Uterus (tissue), 4 donors: ENCODE measurements around the gene CALM1. TPM values are rescaled to one million over a fixed set of nuclear protein-coding genes. Genes with fewer than 3 reads are reported as not detected.

Experiments
- DNase-seq, 2 donors: peaks; one replicate each; pipeline ENCODE4 v3.0.0-alpha.2; 2019 to 2020
- H3K27ac ChIP-seq, 2 donors: fragments of 200-600 bp; sonication (generic); 1 replicate in 1 of 2; 2 replicates in 1 of 2; pipeline ENCODE4 v1.5.1; 2016 to 2018
- H3K27me3 ChIP-seq, 2 donors: fragments of 200-600 bp; sonication (generic); one replicate each; pipeline ENCODE4 v1.5.1; 2018 to 2019; ENCODE audit warnings: control low read depth in 1 of 2
- H3K36me3 ChIP-seq, 2 donors: fragments of 200-600 bp; sonication (generic); one replicate each; pipeline ENCODE4 v1.5.1; 2019; ENCODE audit warnings: control low read depth in 1 of 2
- H3K4me1 ChIP-seq, 2 donors: fragments of 200-600 bp; sonication (generic); one replicate each; pipeline ENCODE4 v1.5.1; 2018 to 2019; ENCODE audit warnings: control low read depth in 1 of 2
- H3K4me3 ChIP-seq, 2 donors: fragments of 200-600 bp; sonication (generic); 1 replicate in 1 of 2; 2 replicates in 1 of 2; pipeline ENCODE4 v1.5.1; 2018 to 2019; ENCODE audit warnings: mild to moderate bottlenecking in 1 of 2
- H3K9me3 ChIP-seq, 2 donors: fragments of 200-600 bp; sonication (generic); one replicate each; pipeline ENCODE4 v1.5.1; 2019; ENCODE audit warnings: control low read depth in 1 of 2
- POLR2A ChIP-seq, 2 donors: fragments of 450-650 bp; IDR thresholded peaks; one replicate each; pipeline ENCODE4 v1.6.1; 2016; ENCODE audit warnings: antibody characterized with exemption in 2 of 2, mild to moderate bottlenecking in 1 of 2, moderate library complexity in 1 of 2
- intact Hi-C: fragments of 100-400 bp; cut with DNase I; formaldehyde crosslinking; loops from one replicate; pipeline ENCODE4 v1.15.1; 2023; ENCODE audit warnings: low total_unique reads
- total RNA-seq, 4 donors: library from RNA; depleted of rRNA in 3 of 4; stranded (reverse); fragments of >200 nt in 3 of 4; gene quantifications; one replicate each; pipeline versions ENCODE4 v1.1.0 to v1.2.4, GENCODE V29; 2014 to 2023
- TF ChIP-seq, protein P1 (sequence below), 4 experiments: fragments of 200-600 bp in 2 of 4; fragments of 450-650 bp in 2 of 4; sonication (generic) in 2 of 4; IDR thresholded peaks; one replicate each; pipeline ENCODE4 v1.5.1; 2016 to 2019; ENCODE audit warnings: antibody characterized with exemption in 4 of 4, mild to moderate bottlenecking in 2 of 4, moderate library complexity in 1 of 4
- donor health status: DM: yes; HTN: yes; CAD: no.

CALM1 gene
- total RNA-seq, 4 donors from 2014 or later, result 155 to 248 (median 201) TPM

DNA sequence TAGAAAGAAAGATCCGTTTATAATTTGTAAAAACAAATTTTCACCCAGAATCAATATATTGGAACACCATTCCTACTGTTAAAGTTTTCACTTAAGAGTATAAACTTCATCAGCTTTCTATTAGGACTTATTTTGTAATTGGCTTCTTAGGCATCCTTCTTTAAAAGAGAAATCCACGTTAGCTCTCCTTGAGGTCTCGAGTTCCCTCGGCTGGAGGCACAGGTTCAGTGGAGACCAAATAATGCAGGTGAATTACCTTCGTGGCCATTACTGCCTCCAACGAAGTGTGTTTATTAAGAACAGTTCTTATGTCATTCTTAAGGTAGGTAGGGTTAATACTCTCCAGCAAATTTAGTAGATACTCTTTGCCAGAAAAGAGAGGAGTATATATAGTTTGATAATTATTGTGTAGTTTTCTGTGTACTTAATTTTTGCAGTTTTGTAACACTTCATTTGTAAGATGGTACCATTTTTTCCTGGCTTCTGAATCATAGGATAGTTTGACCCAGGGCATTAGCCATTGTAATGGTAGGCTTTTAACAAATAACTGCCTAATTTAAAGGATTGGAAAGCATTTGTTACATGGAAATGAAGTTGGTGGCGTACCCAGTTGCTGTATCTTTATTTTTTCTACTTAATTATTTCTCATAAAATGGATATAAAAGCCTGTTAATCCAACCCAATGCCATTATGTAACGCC is 2.2 kb downstream of the CALM1 start:
- TF ChIP-seq, protein P1, sequence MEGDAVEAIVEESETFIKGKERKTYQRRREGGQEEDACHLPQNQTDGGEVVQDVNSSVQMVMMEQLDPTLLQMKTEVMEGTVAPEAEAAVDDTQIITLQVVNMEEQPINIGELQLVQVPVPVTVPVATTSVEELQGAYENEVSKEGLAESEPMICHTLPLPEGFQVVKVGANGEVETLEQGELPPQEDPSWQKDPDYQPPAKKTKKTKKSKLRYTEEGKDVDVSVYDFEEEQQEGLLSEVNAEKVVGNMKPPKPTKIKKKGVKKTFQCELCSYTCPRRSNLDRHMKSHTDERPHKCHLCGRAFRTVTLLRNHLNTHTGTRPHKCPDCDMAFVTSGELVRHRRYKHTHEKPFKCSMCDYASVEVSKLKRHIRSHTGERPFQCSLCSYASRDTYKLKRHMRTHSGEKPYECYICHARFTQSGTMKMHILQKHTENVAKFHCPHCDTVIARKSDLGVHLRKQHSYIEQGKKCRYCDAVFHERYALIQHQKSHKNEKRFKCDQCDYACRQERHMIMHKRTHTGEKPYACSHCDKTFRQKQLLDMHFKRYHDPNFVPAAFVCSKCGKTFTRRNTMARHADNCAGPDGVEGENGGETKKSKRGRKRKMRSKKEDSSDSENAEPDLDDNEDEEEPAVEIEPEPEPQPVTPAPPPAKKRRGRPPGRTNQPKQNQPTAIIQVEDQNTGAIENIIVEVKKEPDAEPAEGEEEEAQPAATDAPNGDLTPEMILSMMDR (IDR thresholded peaks at IDR 0.05), result no peak
- H3K4me3 ChIP-seq, result peak overlapping the region; percentile 93 to 98
- DNase-seq, result no peak
- intact Hi-C loops, result loop anchor here (10.0 kb wide), 1 partner anchor 356 kb away; no protein-coding TSS in a partner anchor
- peaks cover 0 to 3% of the 10 kb centered on the region in 2 donors for H3K27me3 ChIP-seq
- no peaks in the 10 kb centered on the region for H3K9me3 ChIP-seq
- H3K36me3 ChIP-seq, result no peaks in the 10 kb centered on the region
- no peaks in the 10 kb centered on the region for H3K4me1 ChIP-seq
- peak overlapping the region; percentile 90 to 95 for H3K27ac ChIP-seq

DNA sequence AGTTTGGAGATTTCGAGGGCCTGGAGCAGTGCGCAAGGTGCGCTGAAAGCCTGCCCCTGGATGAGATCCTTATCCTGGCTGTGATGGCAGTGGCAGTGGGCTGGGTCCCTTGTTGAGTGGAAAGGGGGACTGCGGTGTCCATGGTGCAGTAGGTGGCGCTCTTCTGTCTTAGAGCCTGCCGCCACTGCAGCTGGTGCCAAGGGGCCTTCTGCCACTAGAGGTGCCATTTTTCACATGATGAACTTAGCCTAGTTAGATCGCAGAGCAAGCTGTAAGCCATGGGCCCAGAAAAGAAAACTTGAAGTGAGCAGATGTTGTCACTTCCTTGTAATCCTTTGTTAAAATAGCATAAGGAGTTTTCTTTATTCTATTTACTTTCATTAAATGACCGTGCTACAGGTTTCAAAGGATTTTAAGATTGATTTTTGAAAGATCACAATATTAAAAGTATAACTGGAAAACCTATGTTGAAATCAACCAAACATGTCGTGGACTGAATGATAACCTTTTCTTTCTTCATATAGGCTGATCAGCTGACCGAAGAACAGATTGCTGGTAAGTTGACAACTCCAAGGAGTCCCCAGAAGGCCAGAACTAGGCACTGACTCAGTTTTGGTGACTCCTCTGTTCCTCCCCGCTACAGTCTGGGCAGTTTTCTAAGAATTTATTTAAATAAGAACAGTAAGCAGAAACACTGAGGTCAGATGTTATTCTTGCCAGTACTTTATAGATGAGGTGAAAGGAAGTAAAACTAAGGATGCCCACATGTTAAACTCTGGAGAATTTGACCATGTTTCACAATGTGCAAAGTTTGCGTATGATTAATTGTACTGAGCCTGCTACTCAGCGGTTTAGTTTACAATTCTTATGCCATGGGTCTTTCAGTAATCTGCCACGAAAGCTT is 3.0 kb downstream of the CALM1 start:
- no peak for TF ChIP-seq POLR2A (IDR thresholded peaks at IDR 0.05)
- TF ChIP-seq, protein P1 (IDR thresholded peaks at IDR 0.05), result peak; percentile 97 to 98 (median 97)
- Histone ChIP-seq H3K36me3 (no peaks in the 10 kb centered on the region), H3K27ac (peak overlapping the region; percentile 90 to 95), H3K9me3 (no peaks in the 10 kb centered on the region), H3K4me3 (no peak overlapping the region), H3K4me1 (no peaks in the 10 kb centered on the region), H3K27me3 (peaks cover 0 to 3% of the 10 kb centered on the region in 2 donors)
- peak; percentile 85 to 91 for DNase-seq
- intact Hi-C loops, result loop anchor here (10.0 kb wide), 2 partner anchors 295 to 355 kb away; no protein-coding TSS in a partner anchor

DNA sequence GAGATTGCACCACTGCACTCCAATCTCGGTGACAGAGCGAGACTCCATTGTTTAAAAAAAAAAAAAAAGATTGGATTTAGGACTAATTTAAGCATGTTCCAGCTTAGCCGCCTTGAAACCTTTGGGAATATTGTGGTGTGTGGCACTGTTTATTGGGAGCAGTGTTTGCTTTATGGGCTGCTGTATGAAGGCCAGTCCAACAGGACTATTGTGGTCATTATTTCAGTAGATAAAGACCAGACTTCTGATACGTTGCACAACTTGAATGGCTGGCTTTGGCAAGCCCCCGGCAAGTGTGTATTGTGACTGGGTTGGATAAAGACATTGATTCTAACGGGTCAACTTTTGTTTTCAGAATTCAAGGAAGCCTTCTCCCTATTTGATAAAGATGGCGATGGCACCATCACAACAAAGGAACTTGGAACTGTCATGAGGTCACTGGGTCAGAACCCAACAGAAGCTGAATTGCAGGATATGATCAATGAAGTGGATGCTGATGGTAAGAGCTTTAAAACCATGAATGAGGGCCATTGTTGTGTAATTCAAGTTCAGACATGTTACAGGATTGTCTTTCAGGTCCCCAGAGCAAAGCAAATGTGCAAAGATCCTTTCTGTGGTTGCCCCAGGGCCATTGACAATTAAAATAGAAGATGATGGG is 4.2 kb downstream of the CALM1 start:
- intact Hi-C loops, result loop anchor here (10.0 kb wide), 1 partner anchor 294 kb away; no protein-coding TSS in a partner anchor
- DNase-seq, result no peak
- Histone ChIP-seq H3K4me1 (no peaks in the 10 kb centered on the region), H3K9me3 (no peaks in the 10 kb centered on the region), H3K27me3 (peaks cover 0 to 3% of the 10 kb centered on the region in 2 donors), H3K36me3 (no peaks in the 10 kb centered on the region), H3K4me3 (no peak overlapping the region), H3K27ac (no peak overlapping the region)
- TF ChIP-seq, protein P1 (IDR thresholded peaks at IDR 0.05), result no peak
- TF ChIP-seq POLR2A (IDR thresholded peaks at IDR 0.05), result no peak

DNA sequence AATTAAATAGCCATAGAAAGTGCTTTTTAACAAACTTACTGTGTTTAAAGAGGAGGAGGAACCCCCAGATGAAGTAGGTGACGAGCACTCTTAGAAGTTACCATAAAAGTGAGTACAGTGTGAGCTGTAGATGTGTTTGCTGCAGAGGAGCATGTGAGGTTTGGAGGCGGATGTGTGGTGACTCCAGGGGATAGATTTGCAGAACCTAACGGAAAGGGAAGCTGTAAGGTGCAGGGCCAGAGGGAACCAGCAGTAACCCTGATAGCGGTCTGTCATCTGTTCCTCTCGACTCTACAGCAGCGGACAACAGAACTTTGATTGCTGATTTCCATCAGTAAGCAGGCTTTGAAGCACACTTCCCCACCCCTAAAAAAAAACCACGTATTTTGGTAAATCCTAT is 5.2 kb downstream of the CALM1 start:
- no peak overlapping the region for H3K4me3 ChIP-seq
- TF ChIP-seq POLR2A (IDR thresholded peaks at IDR 0.05), result no peak
- TF ChIP-seq, protein P1 (IDR thresholded peaks at IDR 0.05), result no peak
- no peaks in the 10 kb centered on the region for H3K36me3 ChIP-seq
- peak overlapping the region in 1 of 2 donors; percentile 2 for H3K27ac ChIP-seq
- no peak for DNase-seq
- H3K4me1 ChIP-seq, result peaks cover 0 to 4% of the 10 kb centered on the region in 2 donors
- H3K9me3 ChIP-seq, result no peaks in the 10 kb centered on the region
- intact Hi-C loops, result loop anchor here (10.0 kb wide), 1 partner anchor 293 kb away; no protein-coding TSS in a partner anchor
- H3K27me3 ChIP-seq, result peaks cover 0 to under 1% of the 10 kb centered on the region in 2 donors
